Pons (tissue), 1 donor: ENCODE data around the gene CCDC106.

Source experiments
- DNase-seq: peaks from one replicate; pipeline ENCODE4 v3.0.0-alpha.2; 2016; ENCODE audit warnings: low spot score

CCDC106 gene

DNA sequence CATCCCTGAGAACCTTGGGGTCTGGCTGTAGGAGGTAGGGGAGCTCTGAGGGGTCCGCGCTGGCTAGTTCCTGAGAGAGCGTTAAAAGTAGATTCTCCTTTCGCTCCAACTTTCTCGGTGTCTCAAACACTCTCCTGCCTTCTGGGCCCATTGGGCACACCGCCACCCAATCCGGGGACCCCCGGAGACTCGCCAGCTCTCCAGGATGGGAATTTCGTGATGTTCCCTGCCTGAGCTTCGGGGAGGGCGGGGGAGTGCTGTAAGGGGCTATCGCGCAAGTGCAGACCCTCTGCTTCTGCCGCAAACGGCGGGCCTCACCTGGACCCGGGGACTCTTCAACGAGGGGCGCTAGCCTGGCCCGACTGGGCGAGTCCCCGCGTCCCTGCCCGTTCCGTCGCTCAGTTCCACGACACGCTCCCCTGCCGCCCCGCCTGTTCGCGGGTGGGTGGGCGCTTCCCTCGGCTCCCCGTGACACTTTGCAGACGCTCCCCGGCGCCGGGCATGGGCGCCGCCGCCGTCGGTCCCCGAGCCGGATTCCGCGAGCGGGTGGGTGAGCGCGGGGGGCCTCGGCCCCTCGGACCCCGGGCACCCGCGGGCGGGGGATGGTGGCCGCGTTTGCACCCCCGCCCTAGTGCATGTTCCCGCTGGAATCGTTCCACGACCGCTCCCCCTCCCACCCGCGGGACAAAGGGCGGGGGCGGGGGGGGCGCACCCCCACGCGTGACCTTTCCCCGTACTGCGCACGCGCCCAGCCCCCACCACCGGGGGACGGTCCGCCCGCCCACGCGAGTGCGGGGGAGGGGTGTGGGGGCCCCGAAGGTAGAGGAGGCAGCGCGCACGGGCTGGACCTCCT is at the start of gene CCDC106:
TSS of gene CCDC106 (plus strand) at position 481 of the 853 bp plus-strand sequence. CDS start 835 bp downstream, outside the sequence.
- no peak for DNase-seq

DNA sequence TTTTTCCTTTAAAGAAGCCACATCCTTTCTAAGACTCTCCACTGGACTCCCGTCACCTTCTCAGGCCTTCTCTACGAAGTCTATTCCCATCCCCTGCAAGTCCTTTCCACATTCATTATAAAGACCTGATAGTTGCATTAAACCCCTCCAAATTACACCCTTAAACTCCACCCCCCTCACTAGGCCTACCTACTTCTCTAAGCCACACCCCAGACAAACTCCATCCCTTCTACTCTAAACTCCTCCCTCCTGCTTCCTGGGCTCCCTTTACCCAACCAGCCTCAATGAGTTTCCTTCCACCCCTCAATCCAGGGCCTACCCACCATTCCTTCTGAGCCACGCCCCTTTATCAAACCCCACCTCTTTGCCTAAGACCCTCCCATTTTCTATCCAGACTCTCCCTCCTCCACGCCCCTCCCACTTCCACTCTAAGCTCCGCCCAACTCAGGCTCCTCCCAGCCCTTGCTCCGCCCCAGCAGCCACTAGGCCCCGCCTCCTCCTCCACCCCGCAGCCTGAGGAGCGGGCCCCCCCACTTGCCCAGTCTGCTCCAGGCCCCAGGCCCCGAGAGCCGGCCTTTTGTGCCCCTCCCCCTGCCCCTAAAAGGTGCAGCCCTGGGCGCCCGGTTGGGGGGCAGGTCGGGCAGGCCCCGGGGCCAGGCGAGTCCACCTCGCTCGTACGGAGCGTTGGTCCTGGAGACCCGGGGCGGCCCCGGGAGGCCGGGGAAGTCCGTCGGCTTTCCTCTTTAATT is 49.1 kb upstream of the CCDC106 start:
- peak; percentile 95 for DNase-seq

DNA sequence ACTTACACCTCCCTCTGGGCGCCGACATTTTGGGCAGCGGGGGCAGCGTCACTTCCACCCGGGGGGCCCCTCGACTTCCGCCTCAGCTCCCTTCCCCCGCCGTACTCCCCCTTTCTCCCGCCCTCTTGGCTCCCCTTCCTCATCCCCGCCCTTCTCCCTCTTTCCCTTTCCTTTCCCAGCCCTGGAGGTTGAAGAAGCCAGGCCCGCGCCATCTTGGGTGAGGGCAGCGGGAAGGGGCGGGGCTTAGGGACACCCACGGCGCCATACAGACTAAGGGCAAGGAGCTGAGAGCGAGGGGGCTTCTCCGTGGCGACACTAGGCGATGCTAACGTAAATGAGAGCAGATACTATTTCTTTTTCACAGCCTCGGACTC is 48.6 kb upstream of the CCDC106 start, which contains the start of gene FIZ1:
TSS of gene FIZ1 (minus strand) at position 50 of the 374 bp plus-strand sequence. CDS start 1,652 bp downstream, outside the sequence.
- DNase-seq: peak; percentile 100

DNA sequence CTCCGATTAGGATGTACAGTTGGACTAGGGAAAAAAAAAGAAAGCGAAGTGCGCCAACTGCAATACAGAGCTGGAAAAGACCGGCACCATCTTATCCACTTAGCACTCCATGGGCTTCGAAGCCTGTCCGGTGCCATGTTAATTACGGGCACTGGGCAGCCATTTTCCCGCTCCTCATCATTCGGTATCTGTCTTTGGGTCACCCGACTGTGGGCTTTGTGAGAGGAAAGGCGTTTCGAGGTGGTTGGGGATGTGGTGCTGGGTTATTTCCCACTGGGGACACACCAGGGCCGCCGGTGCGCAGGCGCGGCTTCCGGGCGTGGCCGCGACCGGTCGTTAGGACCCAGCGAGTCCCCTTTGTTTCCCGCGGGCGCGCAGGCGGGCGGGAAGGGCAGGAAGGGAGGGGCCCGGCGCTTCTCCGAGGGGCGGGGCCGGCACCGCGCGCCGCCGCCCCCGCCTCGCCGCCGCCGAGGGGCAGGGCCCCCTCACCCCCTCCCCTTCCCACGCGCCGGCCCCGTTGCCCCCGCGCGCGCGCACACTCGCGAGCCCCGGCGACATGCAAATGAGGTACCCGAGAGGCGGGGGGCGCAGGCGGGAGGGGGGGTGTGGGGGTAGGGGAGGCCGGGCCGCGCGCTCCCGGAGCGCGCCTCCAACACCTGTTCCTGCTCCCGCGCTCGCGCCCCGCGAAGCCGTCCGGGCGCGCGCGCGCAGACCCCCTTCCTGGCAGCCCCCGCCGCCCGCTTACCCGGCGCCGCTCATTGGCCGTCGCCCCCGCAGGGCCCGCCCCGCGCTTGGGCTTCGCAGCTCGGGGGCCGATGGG is 48.0 kb upstream of the CCDC106 start, which contains the start of gene ZNF524:
TSS of gene ZNF524 (plus strand) at position 447 of the 820 bp plus-strand sequence. CDS start 1,825 bp downstream, outside the sequence.
- peak; percentile 96 for DNase-seq

GRCh38 chr19:55600662-55601028 is 47.4 kb upstream of the CCDC106 start:
- DNase-seq: peak; percentile 20

GRCh38 chr19:55601084-55601483 is 46.9 kb upstream of the CCDC106 start:
- DNase-seq: peak; percentile 52

GRCh38 chr19:55602104-55603001 is 45.7 kb upstream of the CCDC106 start:
- no peak for DNase-seq

GRCh38 chr19:55603115-55603514 is 44.9 kb upstream of the CCDC106 start:
- no peak for DNase-seq

DNA sequence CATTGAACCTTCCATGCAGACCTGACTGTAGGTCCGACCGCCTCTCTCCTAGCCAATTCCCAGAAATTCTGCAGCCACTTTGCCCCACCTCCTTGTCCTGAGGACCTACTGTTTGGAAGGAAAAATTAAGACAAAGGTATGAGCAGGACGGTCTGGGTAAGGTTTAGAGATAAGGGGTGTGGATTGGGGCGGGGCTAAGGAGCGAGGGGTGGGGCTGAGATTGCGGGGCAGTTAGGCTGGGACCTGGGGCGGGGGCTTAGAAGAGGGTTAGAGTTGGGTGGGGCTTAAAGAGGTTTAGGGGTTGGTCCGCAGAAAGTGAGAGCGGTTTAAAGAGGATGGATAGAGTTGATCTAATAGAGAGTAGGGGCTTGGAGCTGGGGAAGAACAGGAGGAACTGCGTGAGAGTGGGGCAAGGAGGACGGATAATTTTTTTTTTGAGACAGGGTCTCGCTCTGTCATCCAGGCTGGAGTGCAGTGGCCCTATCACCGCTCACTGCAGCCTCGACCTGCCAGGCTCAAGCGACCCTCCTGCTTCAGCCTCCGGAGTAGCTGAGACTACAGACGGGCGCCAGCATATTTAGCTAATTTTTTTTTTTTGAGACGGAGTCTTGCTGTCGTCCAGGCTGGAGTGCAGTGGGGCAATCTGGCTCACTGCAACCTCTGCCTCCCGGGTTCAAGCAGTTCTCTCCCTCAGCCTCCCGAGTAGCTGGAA is 44.3 kb upstream of the CCDC106 start:
- no peak for DNase-seq

DNA sequence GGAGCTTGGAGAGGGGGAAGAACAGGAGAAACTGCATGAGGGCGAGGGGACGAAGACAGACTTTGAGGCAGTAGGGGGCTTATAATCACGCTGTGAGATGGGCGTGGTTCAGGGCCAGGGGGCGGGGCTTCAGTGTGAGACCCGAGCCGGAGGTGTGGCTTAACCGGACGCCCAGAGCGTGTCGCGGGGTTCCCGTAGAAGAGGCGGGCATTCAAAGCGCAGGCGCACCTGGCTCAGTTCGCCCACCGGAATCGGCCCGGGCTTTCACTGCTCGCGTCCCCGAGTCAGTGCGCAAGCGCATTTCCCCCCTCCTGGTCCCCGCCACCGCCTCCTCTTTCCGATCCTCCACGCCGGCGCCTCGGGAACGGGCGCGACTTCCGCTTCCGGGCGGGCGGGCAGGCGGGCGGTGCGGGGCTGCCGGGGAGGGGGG is 42.8 kb upstream of the CCDC106 start:
- DNase-seq: peak; percentile 88

DNA sequence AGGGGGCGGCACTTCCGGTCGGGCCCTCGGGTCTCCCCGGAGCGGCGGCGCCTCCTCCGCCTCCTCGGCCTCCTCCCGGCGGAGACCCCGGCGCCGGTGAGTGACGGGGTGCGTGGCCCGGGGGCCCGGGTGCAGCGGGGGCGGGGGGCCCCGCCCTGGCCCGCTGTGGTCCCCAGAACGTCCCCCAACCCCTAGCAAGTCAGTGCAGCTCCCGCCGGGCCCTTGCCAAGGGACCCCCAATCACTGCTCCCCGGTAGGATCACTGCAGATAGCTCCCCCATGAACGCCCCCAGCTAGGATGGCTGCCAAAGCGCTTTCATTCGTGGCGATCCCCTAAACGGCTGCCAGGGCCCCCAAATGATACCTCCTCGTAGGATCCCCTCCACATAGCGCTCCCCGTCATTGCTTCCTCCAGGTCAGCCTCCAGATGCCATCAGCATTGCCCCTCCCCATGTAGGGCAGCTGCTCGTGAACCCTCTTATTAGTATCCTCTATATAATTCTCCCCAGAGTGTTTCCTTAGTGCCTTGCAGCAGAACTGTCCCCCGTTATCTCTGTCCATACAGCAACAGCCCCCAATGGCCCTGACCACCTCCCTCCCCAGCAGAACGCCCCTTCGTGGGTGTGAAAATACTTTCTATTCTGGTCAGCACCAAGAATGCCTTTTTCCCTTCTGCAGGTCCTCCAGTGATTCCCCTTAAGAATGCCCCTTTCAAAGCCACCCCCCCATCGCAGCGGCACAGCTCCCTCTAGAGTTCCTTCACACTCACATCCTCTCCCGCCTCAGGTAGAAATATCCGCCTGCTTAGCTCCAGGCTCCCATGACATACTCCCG is 42.2 kb upstream of the CCDC106 start, which contains the start of gene ZNF865:
TSS of gene ZNF865 (plus strand) at position 11 of the 834 bp plus-strand sequence. CDS start 7,972 bp downstream, outside the sequence.
- DNase-seq: peak; percentile 77

- DNase-seq: no peak
Observed at GRCh38 chr19:55606471-55606787, 41.6 kb upstream of the CCDC106 start.

DNA sequence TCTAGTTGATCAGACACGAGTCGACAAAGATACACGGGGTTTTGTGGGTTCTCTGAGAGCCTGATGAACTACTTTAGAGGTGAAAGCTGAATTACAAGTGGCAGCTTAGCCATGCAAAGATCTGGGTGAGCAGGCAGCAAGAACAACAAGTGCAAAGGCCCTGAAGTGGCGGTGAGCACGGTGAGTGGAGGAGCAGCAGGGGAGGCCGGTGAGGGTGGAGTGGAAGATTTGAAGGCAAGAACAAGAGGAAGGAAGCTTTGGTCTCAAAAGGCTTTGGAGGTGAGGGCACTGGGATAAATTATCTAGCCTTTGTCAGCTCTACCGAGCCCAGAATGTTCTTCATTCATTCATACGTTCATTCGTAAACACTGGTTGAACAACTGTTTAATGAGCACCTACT is 41.2 kb upstream of the CCDC106 start:
- DNase-seq: no peak

GRCh38 chr19:55609326-55609725 is 38.7 kb upstream of the CCDC106 start:
- no peak for DNase-seq

GRCh38 chr19:55611300-55611982 is 36.6 kb upstream of the CCDC106 start:
- no peak for DNase-seq

DNA sequence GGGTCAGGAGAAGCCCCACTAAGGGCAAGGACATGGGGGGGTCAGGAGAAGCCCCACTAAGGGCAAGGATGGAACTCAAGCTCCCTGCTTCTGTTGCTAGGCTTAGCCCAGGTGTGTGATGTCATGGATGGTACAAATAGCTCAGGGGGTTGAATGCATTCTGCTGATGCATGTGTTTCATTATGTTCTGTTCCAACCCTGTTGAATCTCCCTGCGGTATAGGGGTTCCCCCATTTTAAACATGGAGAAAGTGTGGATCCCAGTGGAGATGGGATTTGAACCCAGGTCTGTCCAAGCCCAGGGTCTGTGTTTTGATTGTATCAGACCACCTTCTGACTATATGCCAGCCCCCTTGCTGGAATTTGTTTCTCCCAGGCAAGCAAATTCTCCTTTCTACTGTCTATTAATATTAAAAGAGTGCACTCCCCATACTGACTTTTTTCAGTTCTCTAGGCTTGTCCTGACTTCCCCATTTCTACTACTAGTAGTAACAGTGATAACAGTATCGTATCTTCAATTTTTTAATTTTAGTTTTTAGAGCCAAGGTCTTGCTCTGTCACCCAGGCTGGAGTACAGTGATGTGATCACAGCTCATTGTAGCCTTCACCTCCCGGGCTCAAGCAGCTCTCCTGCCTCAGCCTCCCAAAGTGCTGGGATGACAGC is 35.9 kb upstream of the CCDC106 start:
- no peak for DNase-seq

- DNase-seq: no peak
Observed at GRCh38 chr19:55613396-55613795, 34.6 kb upstream of the CCDC106 start.
